HEK293T (cell line): ENCODE results near the gene WDR18.

Source experiments
- CTCF ChIA-PET: fragments of 350-600 bp; formaldehyde crosslinking; extraction: SDS; loops from one replicate; lab custom pipeline; 2021; ENCODE audit warnings: antibody characterized with exemption, inconsistent platforms; lab: Yijun Ruan, JAX
- POLR2A ChIA-PET: fragments of 350-600 bp; formaldehyde crosslinking; extraction: SDS; loops from one replicate; lab custom pipeline; 2020; ENCODE audit warnings: antibody characterized with exemption, inconsistent platforms; lab: Yijun Ruan, JAX
- DNase-seq: peaks from one replicate; pipeline ENCODE4 v3.0.0; 2012; ENCODE audit warnings: mixed read lengths; ENCODE audit errors: extremely low spot score
- ARNT ChIP-seq: fragments of 450-650 bp; IDR thresholded peaks from 2 replicates; pipeline ENCODE4 v1.6.1; 2017; ENCODE audit warnings: mild to moderate bottlenecking
- BHLHE40 ChIP-seq: fragments of 450-650 bp; IDR thresholded peaks from 2 replicates; pipeline ENCODE4 v1.6.1; 2016; ENCODE audit warnings: mild to moderate bottlenecking, moderate library complexity, borderline replicate concordance
- CTBP1 ChIP-seq: fragments of 450-650 bp; IDR thresholded peaks from 2 replicates; pipeline ENCODE4 v1.6.1; 2016; ENCODE audit warnings: borderline replicate concordance
- ELF4 ChIP-seq: fragments of 450-650 bp; IDR thresholded peaks from 2 replicates; pipeline ENCODE4 v1.6.1; 2017; ENCODE audit warnings: antibody characterized with exemption
- FOXA1 ChIP-seq: fragments of 450-650 bp; IDR thresholded peaks from 2 replicates; pipeline ENCODE4 v1.6.1; 2016; ENCODE audit warnings: mild to moderate bottlenecking
- FOXK2 ChIP-seq: fragments of 450-650 bp; IDR thresholded peaks from 2 replicates; pipeline ENCODE4 v1.6.1; 2016; ENCODE audit warnings: mild to moderate bottlenecking
- FOXM1 ChIP-seq: fragments of 450-650 bp; IDR thresholded peaks from 2 replicates; pipeline ENCODE4 v1.6.1; 2017; ENCODE audit warnings: mild to moderate bottlenecking, borderline replicate concordance
- HDGF ChIP-seq: fragments of 450-650 bp; IDR thresholded peaks from 2 replicates; pipeline ENCODE4 v1.6.1; 2017; ENCODE audit warnings: antibody characterized with exemption, borderline replicate concordance
- L3MBTL2 ChIP-seq: fragments of 450-650 bp; conservative IDR thresholded peaks from 2 replicates; pipeline ENCODE4 v1.6.1; 2016; ENCODE audit warnings: mild to moderate bottlenecking
- LEF1 ChIP-seq: fragments of 450-650 bp; IDR thresholded peaks from 2 replicates; pipeline ENCODE4 v1.6.1; 2017; ENCODE audit warnings: mild to moderate bottlenecking, borderline replicate concordance
- NFRKB ChIP-seq: fragments of 450-650 bp; IDR thresholded peaks from 2 replicates; pipeline ENCODE4 v1.6.1; 2016; ENCODE audit warnings: mild to moderate bottlenecking, moderate library complexity
- PKNOX1 ChIP-seq: fragments of 450-650 bp; IDR thresholded peaks from 2 replicates; pipeline ENCODE4 v1.6.1; 2016
- SP1 ChIP-seq: fragments of 450-650 bp; IDR thresholded peaks from 2 replicates; pipeline ENCODE4 v1.6.1; 2017
- SUZ12 ChIP-seq: fragments of 450-650 bp; IDR thresholded peaks from 2 replicates; pipeline ENCODE4 v1.6.1; 2016; ENCODE audit warnings: mild to moderate bottlenecking
- TARDBP ChIP-seq: fragments of 450-650 bp; IDR thresholded peaks from 2 replicates; pipeline ENCODE4 v1.6.1; 2016
- ZNF384 ChIP-seq: fragments of 450-650 bp; IDR thresholded peaks from 2 replicates; pipeline ENCODE4 v1.6.1; 2016

WDR18 gene

GRCh38 chr19:1025960-1026782 is 42.0 kb downstream of the WDR18 start, which contains the start of gene CNN2:
CNN2 (plus strand) TSS chr19:1026608; CDS start chr19:1026662, 54 bp downstream.
- DNase-seq = peak; percentile 75
- TF ChIP-seq SUZ12 = no peak
- TF ChIP-seq SP1 = no peak
- 0 out of 2 replicates have a peak, but pooled peaks have one; percentile 47 for TF ChIP-seq LEF1
- TF ChIP-seq PKNOX1 = no peak
- 0 out of 2 replicates have a peak, but pooled peaks have one; percentile 40 for TF ChIP-seq L3MBTL2
- TF ChIP-seq FOXM1 = no peak
- TF ChIP-seq BHLHE40 = no peak
- TF ChIP-seq HDGF = no peak
- POLR2A ChIA-PET = interaction anchor here (0.7 to 3.7 kb wide), 9 partner anchors 10 to 243 kb away, joined by 3 to 29 read pairs (median 3); partner anchors contain the start of genes ABCA7, CIRBP and WDR18
- CTCF ChIA-PET = interaction anchor here (0.8 kb wide), 1 partner anchor 26 kb away, joined by 5 read pairs; the partner anchor contains the start of gene GRIN3B

GRCh38 chr19:1026783-1027649 is 42.9 kb downstream of the WDR18 start:
- CTCF ChIA-PET = no interaction called here
- POLR2A ChIA-PET = interaction anchor here (0.7 to 3.7 kb wide), 7 partner anchors 11 to 242 kb away, joined by 3 to 29 read pairs (median 3); partner anchors contain the start of genes ABCA7, CIRBP and WDR18
- TF ChIP-seq ZNF384 (no peak), CTBP1 (no peak), BHLHE40 (no peak), L3MBTL2 (no peak), LEF1 (no peak), FOXM1 (no peak), HDGF (no peak), SP1 (no peak), NFRKB (no peak), FOXA1 (no peak), SUZ12 (no peak)
- no peak for DNase-seq

DNA sequence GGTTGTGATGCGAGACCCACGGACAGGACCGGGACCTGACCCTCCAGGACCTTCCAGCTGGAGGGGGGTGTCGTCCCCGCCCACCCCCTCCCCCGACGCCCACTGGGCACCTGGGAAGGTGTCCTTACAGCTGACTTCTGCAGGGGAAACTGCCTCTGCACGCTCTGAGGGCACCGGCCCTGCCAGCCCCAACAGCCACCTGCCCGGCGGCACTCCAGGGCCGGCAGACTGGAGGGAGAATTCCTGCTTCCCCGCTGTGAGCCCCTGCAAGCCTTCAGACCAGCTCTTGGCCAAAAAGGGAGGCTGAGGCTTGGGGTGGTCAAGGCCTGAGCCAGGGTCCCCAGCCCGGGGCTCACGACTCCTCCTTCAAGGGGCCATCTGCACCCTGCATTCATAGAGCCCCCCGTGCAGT is 43.5 kb downstream of the WDR18 start:
- no peak for DNase-seq
- CTCF ChIA-PET = no interaction called here
- POLR2A ChIA-PET = interaction anchor here (1.1 to 3.7 kb wide), 2 partner anchors 12 to 23 kb away, joined by 3 to 29 read pairs; partner anchors contain the start of gene ABCA7
- TF ChIP-seq FOXK2 (no peak), SUZ12 (no peak), SP1 (no peak), FOXA1 (no peak), PKNOX1 (no peak), L3MBTL2 (no peak), CTBP1 (no peak), LEF1 (no peak), FOXM1 (no peak), ELF4 (no peak), ARNT (no peak), ZNF384 (no peak), TARDBP (no peak), NFRKB (no peak)

- TF ChIP-seq FOXM1 = no peak
- TF ChIP-seq FOXK2 = no peak
- TF ChIP-seq ZNF384 = no peak
- TF ChIP-seq PKNOX1 = no peak
- no peak for TF ChIP-seq LEF1
- no peak for DNase-seq
- ChIA-PET CTCF (no interaction called here), POLR2A (interaction anchor here (0.7 to 3.7 kb wide), 3 partner anchors 10 to 17 kb away, joined by 3 to 29 read pairs (median 3); partner anchors contain the start of gene ABCA7)
These were observed 44.1 kb downstream of the WDR18 start for GRCh38 chr19:1028062-1028926.

GRCh38 chr19:1032264-1032867 is 48.2 kb downstream of the WDR18 start:
- TF ChIP-seq L3MBTL2 = no peak
- no peak for TF ChIP-seq SUZ12
- TF ChIP-seq ZNF384 = no peak
- no peak for TF ChIP-seq LEF1
- no peak for TF ChIP-seq ELF4
- no peak for TF ChIP-seq SP1
- no peak for TF ChIP-seq CTBP1
- TF ChIP-seq NFRKB = no peak
- TF ChIP-seq FOXK2 = no peak
- ChIA-PET CTCF (no interaction called here), POLR2A (interaction anchor here (1.0 to 1.8 kb wide), 2 partner anchors 11 to 237 kb away, joined by 5 to 6 read pairs; partner anchors contain the start of genes CIRBP and RNU6-2)
- no peak for DNase-seq
